AG10803 (cell line): Measurements from ENCODE around the gene RPL39L.

ENCODE experiments used
- DNase-seq: peaks from one replicate; pipeline ENCODE4 v3.0.0; 2010; ENCODE audit warnings: low read depth
- H3K4me3 ChIP-seq: 2 replicates; pipeline ENCODE4 v1.5.1; 2011; ENCODE audit warnings: mild to moderate bottlenecking, low read length, control low read depth
- CTCF ChIP-seq: conservative IDR thresholded peaks from 2 replicates; pipeline ENCODE4 v1.5.1; 2011; ENCODE audit warnings: mild to moderate bottlenecking, low read length, control low read depth, inconsistent platforms

RPL39L gene

GRCh38 chr3:187084580-187084979 lies 54.7 kb downstream of the RPL39L start:
- no peak for DNase-seq
- TF ChIP-seq CTCF, result no peak
- no peak overlapping the region for H3K4me3 ChIP-seq

GRCh38 chr3:187084126-187084525 lies 55.2 kb downstream of the RPL39L start:
- DNase-seq, result no peak
- no peak for TF ChIP-seq CTCF
- H3K4me3 ChIP-seq, result no peak overlapping the region

GRCh38 chr3:187082758-187083375 lies 56.4 kb downstream of the RPL39L start:
- no peak for DNase-seq
- TF ChIP-seq CTCF, result no peak

GRCh38 chr3:187080799-187081450 lies 58.4 kb downstream of the RPL39L start:
- DNase-seq, result no peak
- H3K4me3 ChIP-seq, result no peak overlapping the region
- TF ChIP-seq CTCF, result no peak

More at GRCh38 chr3:187082758-187083375, 56.4 kb downstream of the RPL39L start:
- no peak overlapping the region for H3K4me3 ChIP-seq

GRCh38 chr3:187079090-187080022 lies 59.9 kb downstream of the RPL39L start:
- TF ChIP-seq CTCF, result no peak
- no peak overlapping the region for H3K4me3 ChIP-seq
- DNase-seq, result no peak

- no peak for DNase-seq
- H3K4me3 ChIP-seq, result no peak overlapping the region
These were observed 61.8 kb downstream of the RPL39L start for GRCh38 chr3:187077537-187077936.

More at GRCh38 chr3:187077537-187077936, 61.8 kb downstream of the RPL39L start:
- TF ChIP-seq CTCF, result no peak
